GM19438 (cell line): Measurements from ENCODE around the gene PIAS1.

Source experiments
- ATAC-seq: cut with Tn5 transposase; IDR thresholded peaks from one replicate; pipeline ENCODE4 v1.9.1; 2021; ENCODE audit warnings: low read depth; ENCODE audit not compliant: unreplicated experiment

Gene PIAS1

DNA sequence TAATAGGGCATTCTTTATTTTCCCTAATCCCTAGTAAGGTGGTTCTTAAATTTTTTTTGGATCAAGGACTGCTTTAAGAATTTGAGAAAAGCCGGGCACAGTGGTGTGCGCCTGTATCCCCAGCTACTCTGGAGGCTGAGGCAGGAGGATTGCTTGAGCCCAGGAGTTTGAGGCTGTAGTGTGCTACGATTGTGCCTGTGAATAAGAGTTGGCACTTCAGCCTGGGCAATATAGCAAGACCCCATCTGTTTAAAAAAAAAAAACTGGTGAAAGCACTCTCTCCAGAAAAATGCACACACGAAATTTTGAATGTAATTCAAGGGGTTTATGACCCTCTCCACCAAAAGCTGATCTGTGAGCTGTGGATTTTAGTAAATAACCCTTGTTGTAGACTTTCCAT is 119.0 kb downstream of the PIAS1 start:
- ATAC-seq = no peak

DNA sequence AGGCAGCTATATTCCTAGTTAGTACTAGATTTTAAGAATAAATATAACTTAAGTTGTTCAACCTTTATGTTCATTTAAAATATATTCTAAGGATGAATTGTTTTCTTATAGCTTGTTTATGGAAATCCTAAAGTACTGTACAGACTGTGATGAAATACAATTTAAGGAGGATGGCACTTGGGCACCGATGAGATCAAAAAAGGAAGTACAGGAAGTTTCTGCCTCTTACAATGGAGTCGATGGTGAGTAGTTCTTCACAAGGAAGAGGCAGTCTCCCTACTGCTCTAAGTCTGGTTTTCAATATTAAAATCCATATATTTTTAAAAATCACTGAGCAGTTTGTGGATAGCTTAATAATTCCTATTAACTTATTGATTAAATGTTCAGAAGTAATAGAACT is 121.4 kb downstream of the PIAS1 start:
- no peak for ATAC-seq

- no peak for ATAC-seq
These were observed 122.5 kb downstream of the PIAS1 start for GRCh38 chr15:68176601-68177000.

GRCh38 chr15:68177742-68178141 is 123.6 kb downstream of the PIAS1 start:
- ATAC-seq = no peak

GRCh38 chr15:68183616-68184315 is 129.7 kb downstream of the PIAS1 start:
- no peak for ATAC-seq

- no peak for ATAC-seq
These were observed 130.7 kb downstream of the PIAS1 start for GRCh38 chr15:68184616-68185480.

- ATAC-seq = no peak
These were observed 132.7 kb downstream of the PIAS1 start for GRCh38 chr15:68186671-68187397.

GRCh38 chr15:68187559-68187958 is 133.4 kb downstream of the PIAS1 start:
- ATAC-seq = no peak

DNA sequence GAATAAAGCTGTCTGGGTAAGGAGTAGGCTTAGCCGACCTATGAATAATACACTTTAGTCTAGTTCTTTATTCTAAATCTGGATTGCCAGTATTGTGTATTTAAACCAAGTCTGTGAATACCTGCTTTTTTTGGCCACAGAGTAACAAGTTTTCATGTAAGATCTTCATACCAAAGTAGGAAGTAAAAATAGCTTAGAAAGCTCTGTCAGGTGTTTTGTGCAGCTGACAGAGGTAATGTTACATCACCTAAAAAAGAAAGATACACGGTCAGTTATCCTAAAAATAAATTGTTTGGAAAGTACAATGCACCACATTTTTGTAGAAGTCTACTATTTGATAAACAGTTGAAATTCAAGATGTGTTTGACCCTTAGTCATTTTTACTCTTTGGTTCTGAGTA is 134.5 kb downstream of the PIAS1 start:
- no peak for ATAC-seq

GRCh38 chr15:68190048-68190447 is 135.9 kb downstream of the PIAS1 start:
- ATAC-seq = no peak

GRCh38 chr15:68191555-68191954 is 137.4 kb downstream of the PIAS1 start:
- no peak for ATAC-seq

- no peak for ATAC-seq
These were observed 138.0 kb downstream of the PIAS1 start for GRCh38 chr15:68192117-68192516.

GRCh38 chr15:68192804-68193486 is 138.8 kb downstream of the PIAS1 start:
- no peak for ATAC-seq

DNA sequence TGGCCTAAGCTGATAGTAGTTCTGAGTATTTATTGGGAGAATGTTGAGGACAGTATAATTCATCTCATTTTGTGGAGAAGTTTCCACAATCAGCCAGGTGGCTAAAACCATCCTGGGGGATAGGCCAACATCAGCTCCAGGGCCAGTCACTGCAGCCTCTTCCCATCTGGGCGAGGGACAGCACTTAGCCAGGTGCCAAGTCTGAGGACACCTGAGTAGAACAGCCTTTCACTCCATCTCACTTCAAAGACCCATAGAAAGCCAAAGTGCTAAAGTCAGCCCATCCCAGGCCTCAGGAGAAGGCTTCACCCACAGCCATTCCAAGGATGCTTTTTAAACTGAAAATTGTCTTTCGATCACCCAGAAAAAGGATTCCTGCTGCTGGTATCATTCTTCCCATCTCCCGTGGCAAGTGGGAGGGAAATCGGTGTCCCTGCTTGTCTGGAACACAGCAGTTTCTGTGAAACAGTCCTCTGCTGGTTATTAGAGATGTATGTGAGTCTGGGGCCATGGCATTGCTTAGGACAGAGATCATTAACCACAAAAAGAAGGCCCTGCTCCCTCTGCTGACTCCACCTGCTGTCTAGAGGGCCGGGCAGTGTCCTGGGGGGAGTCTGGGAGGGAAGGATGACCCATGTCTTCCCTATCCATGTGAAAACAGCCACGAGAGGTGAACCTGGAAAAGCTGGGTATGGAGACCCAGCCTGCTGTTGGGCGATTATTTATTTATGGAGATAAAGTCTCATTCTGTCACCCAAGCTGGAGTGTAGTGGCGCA is 141.4 kb downstream of the PIAS1 start:
- ATAC-seq = no peak

- ATAC-seq = no peak
These were observed 142.5 kb downstream of the PIAS1 start for GRCh38 chr15:68196445-68197169.

DNA sequence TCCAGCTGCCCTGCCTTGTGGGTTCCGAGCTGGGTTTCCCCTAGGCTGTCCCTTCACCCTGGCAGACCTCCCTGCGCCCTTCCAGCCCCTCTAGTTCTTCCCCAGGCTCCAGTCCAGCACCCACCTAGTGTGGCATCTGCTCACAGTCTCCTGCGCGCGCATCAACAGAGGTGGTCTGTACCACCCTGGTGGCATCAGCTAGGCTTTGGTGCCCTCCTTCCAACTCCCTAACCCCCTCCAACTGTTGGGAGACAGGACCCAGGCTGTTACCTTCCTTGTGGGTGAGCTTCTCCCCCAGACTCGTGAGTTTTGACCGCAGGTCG is 143.0 kb downstream of the PIAS1 start:
- ATAC-seq = no peak

DNA sequence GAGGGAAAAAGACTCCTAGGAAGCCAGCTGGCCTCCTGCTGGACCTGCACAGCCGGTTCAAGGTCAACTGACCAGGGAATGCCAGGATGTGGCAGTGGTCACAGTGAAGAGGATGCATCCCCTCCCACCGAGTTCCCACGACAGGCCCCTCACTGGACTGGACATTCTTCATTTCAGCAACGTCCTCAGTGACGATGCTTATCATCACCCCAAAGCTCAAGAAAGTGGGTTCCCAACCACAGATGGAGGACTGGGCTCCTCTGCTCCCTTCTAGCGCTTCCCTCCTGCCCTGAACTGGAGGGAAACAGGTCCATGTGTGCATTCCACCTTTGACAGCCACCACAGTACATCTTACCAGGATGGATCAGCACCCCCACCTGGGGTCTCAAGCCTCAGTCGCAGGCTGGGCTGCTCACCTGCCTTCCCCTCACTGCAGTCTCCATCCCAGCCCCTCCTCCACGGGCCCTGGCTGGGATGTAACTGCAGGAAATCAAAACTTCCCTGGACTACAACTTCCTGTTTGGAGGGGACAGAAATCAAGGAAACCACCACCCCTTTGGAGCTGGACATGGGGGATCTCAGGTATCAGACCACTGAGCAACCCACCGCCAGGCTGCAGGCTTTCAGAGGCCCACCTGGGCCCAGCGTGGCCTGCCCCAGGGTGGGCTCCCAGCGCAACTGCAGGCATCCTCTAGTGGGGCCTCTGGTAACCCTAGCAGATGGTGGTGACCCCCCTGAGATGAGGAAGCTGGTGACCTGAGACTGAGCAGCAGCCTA is 143.7 kb downstream of the PIAS1 start:
- ATAC-seq = no peak

DNA sequence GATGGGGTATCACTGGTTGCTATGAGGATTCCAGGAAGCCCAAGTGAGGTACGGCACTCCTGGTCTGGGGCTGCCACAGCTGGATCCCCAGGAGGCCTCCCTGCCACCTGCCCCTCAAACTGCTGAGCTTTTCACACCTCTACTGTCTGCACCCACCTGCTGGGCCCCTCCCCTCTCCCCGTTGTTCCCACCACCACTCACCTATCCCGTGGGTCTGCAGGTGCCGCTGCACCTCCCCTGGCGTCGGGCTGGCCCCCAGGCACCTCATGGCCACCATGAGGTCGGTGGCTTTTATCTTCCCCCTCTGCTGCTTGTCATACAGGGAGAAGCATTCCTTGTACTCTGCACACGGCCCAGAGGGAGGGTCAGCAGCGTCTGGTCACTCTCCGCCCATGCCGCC is 145.2 kb downstream of the PIAS1 start:
- no peak for ATAC-seq
